Panc1 (cell line): Measurements from ENCODE around the gene NDRG3. TPM values are rescaled to one million over a fixed set of nuclear protein-coding genes. Genes with fewer than 3 reads are reported as not detected.

ENCODE experiments used
- ATAC-seq: fragments of 200-7000 bp; cut with Tn5 transposase; 2 replicates; pipeline ENCODE4 v1.9.1; 2020; ENCODE audit warnings: mild to moderate bottlenecking, moderate library complexity
- BruUV-seq: library from RNA; stranded (reverse); fragments of 400-500 nt; replicated peaks from 2 replicates; lab custom pipeline; 2021; lab: Mats Ljungman, UMichigan
- CTCF ChIA-PET: fragments of 300-600 bp; sonication (Branson Sonifier 250); formaldehyde crosslinking; loops from one replicate; lab custom pipeline; 2022; ENCODE audit warnings: antibody characterized with exemption; lab: Charles Lee
- POLR2A ChIA-PET: fragments of 300-600 bp; sonication (Branson Sonifier 250); formaldehyde crosslinking; loops from one replicate; lab custom pipeline; 2022; ENCODE audit warnings: antibody characterized with exemption; lab: Charles Lee
- DNase-seq: peaks from one replicate; pipeline ENCODE4 v3.0.0-alpha.2; 2010; ENCODE audit warnings: low read depth, low spot score
- H3K27ac ChIP-seq: 2 replicates; pipeline ENCODE4 v1.5.1; 2011; ENCODE audit warnings: mild to moderate bottlenecking, low read length, inconsistent platforms
- H3K27me3 ChIP-seq: fragments of 200-500 bp; sonication (Bioruptor generic); 2 replicates; pipeline ENCODE4 v1.6.0; 2014; ENCODE audit warnings: low read length, inconsistent platforms; ENCODE audit not compliant: control insufficient read depth, insufficient read depth
- H3K36me3 ChIP-seq: fragments of 200-500 bp; sonication (Bioruptor generic); 2 replicates; pipeline ENCODE4 v1.5.1; 2014; ENCODE audit warnings: inconsistent platforms, mild to moderate bottlenecking, low read length, moderate library complexity; ENCODE audit not compliant: control insufficient read depth, insufficient read depth
- H3K4me1 ChIP-seq: 2 replicates; pipeline ENCODE4 v1.5.1; 2011; ENCODE audit warnings: inconsistent platforms, mild to moderate bottlenecking, low read length, moderate library complexity; ENCODE audit not compliant: control insufficient read depth, insufficient read depth
- H3K4me3 ChIP-seq, 2 experiments: 2 replicates each; pipeline ENCODE4 v1.5.1; 2011 to 2012; ENCODE audit warnings: low read depth in 2 of 2, low read length in 2 of 2, mild to moderate bottlenecking in 2 of 2, inconsistent platforms in 1 of 2, moderate library complexity in 1 of 2
- H3K9me3 ChIP-seq: fragments of 200-500 bp; sonication (Bioruptor generic); 2 replicates; pipeline ENCODE4 v1.5.1; 2014; ENCODE audit warnings: low read depth, mild to moderate bottlenecking, inconsistent platforms, low read length, moderate library complexity; ENCODE audit not compliant: control insufficient read depth, insufficient read depth
- CTCF ChIP-seq: fragments of 450-650 bp; IDR thresholded peaks from 2 replicates; pipeline ENCODE4 v1.5.1; 2017; ENCODE audit warnings: mild to moderate bottlenecking
- POLR2AphosphoS5 ChIP-seq: IDR thresholded peaks from 2 replicates; pipeline ENCODE4 v1.6.1; 2012; ENCODE audit warnings: mild to moderate bottlenecking, low read depth, low read length, moderate library complexity
- REST ChIP-seq, 2 experiments: IDR thresholded peaks; 2 replicates each; pipeline ENCODE4 v1.6.1; 2011 to 2012; ENCODE audit warnings: low read depth in 2 of 2, control low read depth in 1 of 2, low read length in 1 of 2, mild to moderate bottlenecking in 1 of 2, moderate library complexity in 1 of 2; ENCODE audit not compliant: insufficient read depth in 1 of 2
- SIN3A ChIP-seq: IDR thresholded peaks from 2 replicates; pipeline ENCODE4 v1.6.1; 2012; ENCODE audit warnings: low read depth, mild to moderate bottlenecking, low read length, moderate library complexity, borderline replicate concordance; ENCODE audit not compliant: insufficient read depth
- TCF7L2 ChIP-seq: IDR thresholded peaks from 2 replicates; pipeline ENCODE4 v1.6.1; 2011; ENCODE audit warnings: mild to moderate bottlenecking, low read depth, low read length, inconsistent platforms
- in situ Hi-C: cut with HindIII; loops from 2 replicates; pipeline ENCODE4 v1.10.0; 2016; ENCODE audit warnings: low sequenced_read_pairs, low pct_unique_long_range_greater_than_20kb
- intact Hi-C: fragments of 100-400 bp; cut with micrococcal nuclease; formaldehyde crosslinking; loops from one replicate; pipeline ENCODE4 v1.10.0; 2022; ENCODE audit not compliant: unreplicated experiment
- total RNA-seq: library from RNA; stranded (reverse); gene quantifications from one replicate; pipeline ENCODE4 v1.2.1, GENCODE V29; 2021; ENCODE audit not compliant: unreplicated experiment

Gene NDRG3
- total RNA-seq, 1 experiment from 2014 or later: 36.0 TPM

GRCh38 chr20:36744764-36745191 lies 1.1 kb downstream of the NDRG3 start:
- ChIA-PET POLR2A (interaction anchor here (0.7 kb wide), 1 partner anchor 1713 kb away, joined by 7 read pairs; no protein-coding TSS in a partner anchor), CTCF (interaction anchor here (0.6 kb wide), 1 partner anchor 156 kb away, joined by 5 read pairs; no protein-coding TSS in a partner anchor)
- TF ChIP-seq TCF7L2 (no peak), CTCF (no peak), SIN3A (no peak), POLR2AphosphoS5 (no peak), REST (IDR thresholded peaks at IDR 0.05; ENCODE audit: insufficient read depth in 1 of 2, low read depth in 2 of 2, low read length in 1 of 2) (no peak)
- H3K4me1 ChIP-seq: peaks cover 8% of the 10 kb centered on the region
- DNase-seq: no peak
- intact Hi-C loops: no loop called here
- H3K36me3 ChIP-seq: no peaks in the 10 kb centered on the region
- peak overlapping the region; percentile 60; the same call in 1 of the 2 replicates for H3K27ac ChIP-seq
- BruUV-seq: no TSS peak
- peak overlapping the region; percentile 63 to 86 for H3K4me3 ChIP-seq
- in situ Hi-C loops: no loop called here
- no peak for ATAC-seq
- H3K9me3 ChIP-seq: no peaks in the 10 kb centered on the region
- H3K27me3 ChIP-seq: no peaks in the 10 kb centered on the region

- Histone ChIP-seq H3K27ac (no peak overlapping the region; the same call in 1 of the 2 replicates), H3K4me1 (peaks cover 8% of the 10 kb centered on the region), H3K36me3 (no peaks in the 10 kb centered on the region), H3K9me3 (no peaks in the 10 kb centered on the region), H3K4me3 (no peak overlapping the region; a peak in 1 of 4 replicates), H3K27me3 (no peaks in the 10 kb centered on the region)
- in situ Hi-C loops: no loop called here
- CTCF ChIA-PET: interaction anchor here (0.6 kb wide), 1 partner anchor 177 kb away, joined by 7 read pairs; no protein-coding TSS in a partner anchor
- ATAC-seq (no peak), DNase-seq (no peak)
- POLR2A ChIA-PET: no interaction called here
- intact Hi-C loops: no loop called here
- BruUV-seq: no TSS peak
- TF ChIP-seq SIN3A (no peak), TCF7L2 (no peak), CTCF (no peak), POLR2AphosphoS5 (no peak), REST (IDR thresholded peaks at IDR 0.05; ENCODE audit: insufficient read depth in 1 of 2, low read depth in 2 of 2, low read length in 1 of 2) (no peak)
Measured at GRCh38 chr20:36744243-36744642, 1.6 kb downstream of the NDRG3 start.
